HEK293T (cell line): ENCODE measurements around the gene ERGIC3.

Experiments used
- BHLHE40 ChIP-seq: fragments of 450-650 bp; IDR thresholded peaks from 2 replicates; pipeline ENCODE4 v1.6.1; 2016; ENCODE audit warnings: mild to moderate bottlenecking, moderate library complexity, borderline replicate concordance
- LEF1 ChIP-seq: fragments of 450-650 bp; IDR thresholded peaks from 2 replicates; pipeline ENCODE4 v1.6.1; 2017; ENCODE audit warnings: mild to moderate bottlenecking, borderline replicate concordance
- NFRKB ChIP-seq: fragments of 450-650 bp; IDR thresholded peaks from 2 replicates; pipeline ENCODE4 v1.6.1; 2016; ENCODE audit warnings: mild to moderate bottlenecking, moderate library complexity
- SP1 ChIP-seq: fragments of 450-650 bp; IDR thresholded peaks from 2 replicates; pipeline ENCODE4 v1.6.1; 2017
- TARDBP ChIP-seq: fragments of 450-650 bp; IDR thresholded peaks from 2 replicates; pipeline ENCODE4 v1.6.1; 2016

DNA sequence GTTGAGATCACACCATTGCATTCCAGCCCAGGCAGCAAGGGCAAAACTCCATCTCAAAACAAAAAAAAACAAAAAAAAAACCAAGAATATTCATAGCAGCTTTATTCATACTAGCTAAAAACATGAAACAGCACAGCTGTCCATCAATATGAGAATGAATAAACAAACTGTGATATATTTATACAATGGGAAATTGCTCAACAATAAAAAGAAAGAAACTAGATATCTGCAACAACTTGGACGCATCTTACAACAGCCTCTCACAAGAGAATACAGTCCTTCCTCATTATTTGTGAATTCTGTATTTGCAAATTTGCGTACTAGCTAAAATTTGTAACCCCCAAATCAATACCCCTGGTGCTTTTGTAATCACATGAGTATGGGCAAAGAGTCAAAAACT is 45.6 kb downstream of the ERGIC3 start:
- no peak for TF ChIP-seq NFRKB
- TF ChIP-seq TARDBP, result no peak
- TF ChIP-seq BHLHE40, result no peak
- TF ChIP-seq SP1, result no peak
- TF ChIP-seq LEF1, result no peak
